Activated T-cell treated with anti-CD3 and anti-CD28 coated beads for 1 hour (primary cell): ENCODE results near the gene ARHGAP21.
A peak's percentile ranks its signal among the peaks of the same experiment; 100 is the strongest.
"Not testable (repeated sequence)": the region's sequence is repeated elsewhere in the genome, so short reads cannot be mapped to it uniquely, and the experiment has no call there.

Experiments
- DNase-seq: peaks from one replicate; pipeline ENCODE4 v3.0.0-alpha.2; 2020; ENCODE audit warnings: low read depth

The ARHGAP21 gene

DNA sequence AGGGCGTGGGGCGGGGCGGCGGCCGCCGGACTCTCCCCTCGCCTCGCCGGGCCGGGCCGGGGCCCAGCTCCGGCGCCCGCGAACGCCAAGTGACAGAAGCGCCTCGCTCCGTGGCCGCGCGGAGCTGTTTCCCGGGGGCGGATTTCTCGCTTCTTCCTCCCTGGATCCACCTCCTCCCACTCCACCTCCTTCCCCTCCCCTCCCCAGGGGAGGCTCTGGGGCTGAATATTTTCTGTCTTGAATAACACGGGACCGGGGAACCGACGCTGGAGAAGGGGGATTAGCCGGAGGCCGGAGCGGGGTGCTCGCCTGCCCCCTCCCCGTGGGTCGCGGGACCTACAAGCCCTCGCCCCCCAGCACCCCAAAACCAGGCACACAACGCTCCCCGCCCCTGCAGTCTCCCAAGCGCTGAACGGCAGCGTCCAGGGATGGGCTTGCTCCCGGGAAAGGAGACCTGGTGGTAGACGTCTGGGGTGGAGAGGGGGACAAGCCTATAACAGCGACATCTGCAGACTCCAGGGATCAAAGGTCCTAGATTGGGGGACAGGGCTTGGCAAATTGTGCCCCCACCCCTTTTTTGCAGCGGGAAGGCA, at the start of gene ARHGAP21:
ARHGAP21 (minus strand) TSS at position 100 of the 593 bp plus-strand sequence. CDS start 1,988 bp downstream, outside the sequence.
- DNase-seq = peak; percentile 26

DNA sequence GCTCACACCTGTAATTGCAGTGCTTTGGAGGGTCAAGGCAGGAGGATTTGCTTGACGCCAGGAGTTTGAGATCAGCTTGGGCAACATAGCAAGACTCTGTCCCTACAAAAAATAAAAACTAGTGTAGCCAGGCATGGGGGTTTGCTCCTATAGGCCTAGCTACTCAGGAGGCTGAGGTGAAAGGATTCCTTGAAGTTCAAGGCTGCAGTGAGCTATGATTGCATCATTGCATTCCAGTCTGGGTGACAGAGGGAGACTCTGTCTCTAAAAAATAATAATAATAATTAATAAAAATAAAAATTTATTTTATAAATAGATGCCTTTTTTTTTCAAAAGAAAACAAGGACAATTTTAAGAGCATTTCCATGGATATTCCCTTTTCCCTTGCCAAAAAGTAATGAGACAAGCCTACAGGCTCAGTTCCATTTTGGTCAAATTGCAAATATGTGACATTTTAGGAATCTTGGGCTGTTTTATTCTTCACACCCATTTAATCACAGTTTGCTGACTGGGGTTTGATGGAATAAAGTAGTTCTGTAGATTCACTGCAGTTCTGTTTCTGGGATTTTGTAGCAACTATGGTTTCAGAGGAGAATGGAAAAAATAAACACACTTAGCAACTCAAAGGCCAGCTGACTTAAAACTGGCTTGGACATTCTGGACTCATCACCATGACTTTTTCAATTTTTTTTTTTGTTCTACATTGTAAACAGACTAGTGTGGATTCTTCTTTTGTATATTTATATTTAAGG, 48.4 kb upstream of the ARHGAP21 start:
- DNase-seq = no peak

DNA sequence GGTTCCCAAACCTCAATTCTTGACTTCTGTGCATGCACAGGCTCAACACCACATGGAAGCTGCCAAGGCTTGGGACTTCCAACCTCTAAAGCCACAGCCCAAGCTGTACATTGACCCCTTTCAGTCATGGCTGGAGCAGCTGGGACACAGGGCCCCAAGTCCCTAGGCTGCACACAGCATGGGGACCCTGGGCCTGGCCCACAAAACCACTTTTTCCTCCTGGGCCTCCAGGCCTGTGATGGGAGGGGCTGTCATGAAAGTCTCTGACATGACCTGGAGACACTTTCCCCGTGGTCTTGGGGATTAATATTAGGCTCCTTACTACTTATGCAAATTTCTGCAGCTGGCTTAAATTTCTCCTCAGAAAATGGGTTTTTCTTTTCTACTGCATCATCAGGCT, 41.3 kb upstream of the ARHGAP21 start:
- not testable (repeated sequence) for DNase-seq

DNA sequence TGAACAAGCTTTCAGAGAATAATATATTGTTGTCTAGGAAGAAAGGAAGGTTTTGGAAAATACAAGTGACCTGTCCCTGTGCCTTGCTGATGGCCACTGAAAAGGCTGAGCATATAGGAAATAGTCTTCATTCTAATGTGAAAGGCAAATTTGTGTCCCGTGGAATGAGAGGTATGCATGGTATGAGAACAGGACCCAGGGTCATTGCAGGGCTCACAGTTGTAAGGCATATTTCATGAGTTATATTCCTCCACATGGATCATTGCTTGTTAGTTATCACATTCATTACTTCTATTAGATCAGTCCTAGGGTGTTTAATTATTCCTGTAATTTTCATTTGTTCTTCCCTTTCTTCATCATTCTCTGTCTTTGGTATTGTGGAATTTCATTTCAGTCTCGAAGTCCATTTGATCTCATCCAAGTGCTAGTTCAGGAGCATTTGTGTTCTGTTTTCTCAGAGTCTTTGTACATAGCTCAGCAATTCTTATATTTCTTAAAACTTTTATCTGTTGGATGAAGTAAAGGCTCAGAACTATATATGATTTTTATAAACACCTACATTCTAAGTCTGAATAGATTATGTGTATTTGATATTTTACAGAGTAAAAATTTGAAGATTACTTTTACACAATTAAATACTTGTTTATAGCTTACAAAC, 39.4 kb upstream of the ARHGAP21 start:
- no peak for DNase-seq

DNA sequence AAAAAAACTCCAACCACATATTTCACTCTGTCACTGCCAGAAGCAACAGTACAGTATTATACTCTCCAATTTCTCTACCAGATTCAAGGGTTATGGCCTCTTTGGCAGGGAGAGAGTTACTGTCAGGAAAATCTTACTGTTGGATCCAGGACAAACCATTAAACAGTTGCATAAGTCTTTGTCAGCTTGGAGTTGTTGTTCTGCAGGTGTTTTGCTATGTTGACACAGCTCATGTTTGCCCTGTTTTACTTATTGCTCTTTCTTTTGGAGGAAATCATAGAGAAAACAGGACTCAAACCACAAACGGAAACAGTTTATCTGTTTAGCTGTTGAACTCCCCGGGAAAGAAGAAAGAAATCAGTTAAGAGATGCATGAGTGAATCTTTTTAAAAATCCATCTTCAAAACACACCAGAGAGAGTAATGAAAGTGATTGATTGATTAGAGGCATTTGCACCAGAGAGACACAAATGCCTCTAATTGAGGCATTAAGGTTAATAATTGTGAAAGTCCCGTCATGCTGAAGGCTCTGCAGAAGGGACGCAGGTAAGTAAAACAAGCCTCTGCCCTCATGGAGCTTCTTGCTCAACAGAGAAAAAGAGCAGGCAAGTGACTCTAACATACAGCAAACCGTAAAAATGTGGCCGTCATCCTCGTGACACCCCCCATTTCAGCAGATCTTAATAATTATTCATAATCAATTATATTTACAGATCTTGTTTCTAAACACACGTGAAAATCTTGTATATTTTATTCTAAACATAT, 38.7 kb upstream of the ARHGAP21 start:
- DNase-seq = no peak

DNA sequence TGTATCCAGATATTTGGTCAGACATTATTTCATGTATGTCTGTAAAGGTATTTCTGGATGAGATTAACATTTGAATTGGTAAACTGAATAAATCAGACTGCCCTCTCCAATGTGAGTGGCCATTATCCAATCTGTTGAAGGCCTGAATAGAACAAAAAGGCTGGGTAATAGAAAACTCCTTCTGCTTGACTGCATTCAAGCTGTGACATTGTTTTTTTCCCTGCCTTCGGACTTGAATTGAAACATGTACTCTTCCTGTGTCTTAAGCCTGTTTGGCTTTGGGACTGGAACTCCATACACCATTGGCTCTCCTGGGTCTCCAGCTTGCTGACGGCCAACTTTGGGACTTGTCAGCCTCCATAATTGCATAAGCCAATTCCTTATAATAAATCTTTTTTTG, 36.0 kb upstream of the ARHGAP21 start:
- DNase-seq = no peak

DNA sequence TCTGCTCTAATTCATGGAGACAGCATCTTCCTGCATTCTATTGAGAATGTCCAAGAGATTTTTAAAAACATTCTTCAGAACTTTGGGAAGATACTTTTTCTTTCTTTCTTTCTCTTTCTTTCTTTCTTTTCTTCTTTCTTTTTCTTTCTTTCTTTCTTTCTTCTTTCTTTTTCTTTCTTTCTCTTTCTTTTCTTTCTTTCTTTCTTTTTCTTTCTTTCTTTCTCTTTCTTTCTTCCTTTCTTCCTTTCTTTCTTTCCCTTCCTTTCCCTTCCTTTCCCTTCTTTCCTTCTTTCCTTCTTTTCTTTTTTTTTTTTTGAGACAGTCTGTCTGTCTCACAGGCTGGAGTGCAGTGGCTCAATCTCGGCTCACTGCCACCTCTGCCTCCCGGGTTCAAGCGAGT, 34.6 kb upstream of the ARHGAP21 start:
- DNase-seq = not testable (repeated sequence)

DNA sequence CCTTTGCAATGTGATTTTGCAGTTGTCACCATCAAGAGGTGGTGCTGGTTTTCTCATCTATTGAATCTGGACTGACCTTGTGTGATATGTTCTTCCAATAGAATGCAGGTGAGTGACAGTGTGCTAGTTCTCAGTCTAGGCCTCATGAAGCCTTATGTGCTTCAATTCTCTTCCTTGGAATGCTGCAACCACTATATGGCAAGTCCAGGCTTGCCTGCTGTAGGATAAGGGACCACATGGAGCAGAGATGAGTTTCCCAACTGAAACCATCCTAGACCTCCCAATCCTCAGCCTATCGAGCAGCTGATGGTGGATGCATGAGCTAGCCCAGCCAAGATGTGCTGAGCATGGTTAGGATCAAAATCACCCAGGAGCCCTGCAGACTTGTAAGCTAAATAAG, 32.6 kb upstream of the ARHGAP21 start:
- no peak for DNase-seq

DNA sequence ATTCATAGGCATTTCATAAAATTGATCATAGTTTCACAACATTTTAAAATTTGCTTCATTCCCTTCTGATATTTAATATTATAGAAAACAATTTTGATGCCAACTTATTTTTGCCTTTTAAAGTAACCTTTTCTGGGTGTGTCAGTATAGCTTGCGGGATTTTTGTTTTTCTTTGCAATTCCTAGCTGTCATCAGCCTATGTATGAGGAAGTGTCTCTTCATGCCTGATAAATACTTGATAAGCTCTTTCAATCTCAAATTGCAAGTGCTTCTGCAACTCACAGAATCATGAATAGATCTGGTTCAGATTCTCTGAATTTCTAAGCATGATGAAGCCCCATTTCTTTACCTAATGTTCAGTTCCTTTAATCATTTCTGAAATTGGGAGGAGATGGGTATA, 28.0 kb upstream of the ARHGAP21 start:
- no peak for DNase-seq

DNA sequence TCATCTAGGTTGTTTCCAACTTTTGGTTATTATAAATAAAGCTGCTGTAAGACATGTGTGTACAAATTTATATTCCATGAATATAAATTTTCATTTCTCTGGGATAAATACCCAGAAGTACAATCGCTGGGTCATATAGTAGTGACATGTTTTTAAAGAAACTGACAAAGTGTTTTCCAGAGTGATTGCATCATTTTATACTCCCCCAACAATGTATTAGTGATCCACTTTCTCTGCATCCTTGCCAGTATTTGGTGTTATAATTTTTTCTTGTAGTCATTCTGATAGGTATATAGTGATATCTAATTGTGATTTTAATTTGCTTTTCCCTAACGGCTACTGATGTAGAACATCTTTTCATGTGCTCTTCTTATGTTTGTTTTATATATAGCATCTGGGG, 27.0 kb upstream of the ARHGAP21 start:
- no peak for DNase-seq

DNA sequence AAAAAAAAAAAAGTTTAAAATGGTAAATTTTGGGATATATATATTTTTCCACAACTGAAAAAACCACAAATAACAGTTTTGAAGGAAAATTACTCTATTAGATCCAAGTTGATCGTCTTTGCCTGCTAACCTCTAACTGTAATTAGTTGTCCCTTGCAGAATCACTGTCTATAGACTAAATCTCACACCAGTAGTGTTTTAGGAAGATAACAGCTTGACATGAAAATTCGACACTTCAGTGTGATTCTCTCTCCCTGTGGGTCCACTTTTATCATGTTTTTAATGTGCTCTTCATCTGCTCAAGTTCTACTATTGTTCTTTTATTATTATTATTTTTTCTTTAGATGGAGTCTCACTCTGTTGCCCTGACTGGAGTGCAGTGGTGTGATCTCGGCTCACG, 24.5 kb upstream of the ARHGAP21 start:
- DNase-seq = no peak

DNA sequence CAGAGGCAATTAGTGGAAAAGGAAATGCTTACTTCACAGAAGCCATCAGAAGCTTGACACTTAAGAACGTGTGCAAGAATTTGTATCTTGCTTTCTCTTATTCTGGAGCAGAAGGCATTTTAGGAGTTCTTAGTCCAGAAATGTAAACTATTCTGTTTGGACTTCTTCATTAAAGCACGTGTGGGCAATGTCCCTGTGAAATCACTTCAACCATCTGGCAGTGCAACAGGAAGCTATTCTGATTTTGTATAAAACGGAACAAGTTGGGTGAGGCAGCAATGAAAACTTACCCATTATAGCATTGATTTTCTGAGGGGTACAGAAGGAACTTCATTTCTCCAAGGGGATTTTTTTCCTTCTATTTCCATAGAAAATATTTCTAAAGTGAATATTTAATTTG, 21.3 kb upstream of the ARHGAP21 start:
- no peak for DNase-seq

DNA sequence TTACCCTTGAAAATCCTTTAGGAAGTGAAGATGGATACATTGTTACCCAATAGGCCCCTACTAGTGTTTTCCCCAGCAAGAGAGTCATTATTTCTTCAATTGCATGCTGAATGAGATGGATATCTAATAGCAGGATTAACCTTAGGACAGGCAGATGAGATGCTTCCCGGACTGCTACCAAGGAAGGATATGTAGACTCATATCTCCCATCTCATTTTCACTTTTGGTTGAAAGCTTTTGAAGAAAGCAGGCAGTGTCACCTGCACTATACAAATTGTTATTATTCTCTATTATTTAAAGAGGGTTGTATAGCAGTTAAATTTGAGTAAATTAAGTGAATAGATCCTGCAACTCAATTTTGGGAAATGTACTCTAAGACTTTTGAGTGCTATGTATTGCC, 17.0 kb upstream of the ARHGAP21 start:
- no peak for DNase-seq

DNA sequence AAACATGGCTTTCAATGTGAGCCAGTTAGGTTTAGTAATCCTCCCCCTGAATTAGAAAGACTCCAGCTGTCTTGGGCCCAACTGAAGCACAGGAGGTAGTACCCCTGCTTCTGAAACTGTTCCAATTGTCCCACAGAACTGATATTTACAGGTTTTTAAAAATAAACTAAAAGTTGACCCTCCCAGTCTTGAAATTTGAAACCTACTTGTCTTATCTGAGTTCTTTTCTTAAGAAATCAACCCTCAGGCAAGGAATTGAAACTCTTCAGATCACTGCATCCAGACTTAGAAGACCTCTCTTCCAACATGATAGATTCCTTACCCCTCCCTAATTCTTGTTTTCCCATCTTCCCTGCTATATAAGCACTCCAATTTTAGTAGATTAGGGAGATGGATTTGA, 13.3 kb upstream of the ARHGAP21 start:
- DNase-seq = no peak

DNA sequence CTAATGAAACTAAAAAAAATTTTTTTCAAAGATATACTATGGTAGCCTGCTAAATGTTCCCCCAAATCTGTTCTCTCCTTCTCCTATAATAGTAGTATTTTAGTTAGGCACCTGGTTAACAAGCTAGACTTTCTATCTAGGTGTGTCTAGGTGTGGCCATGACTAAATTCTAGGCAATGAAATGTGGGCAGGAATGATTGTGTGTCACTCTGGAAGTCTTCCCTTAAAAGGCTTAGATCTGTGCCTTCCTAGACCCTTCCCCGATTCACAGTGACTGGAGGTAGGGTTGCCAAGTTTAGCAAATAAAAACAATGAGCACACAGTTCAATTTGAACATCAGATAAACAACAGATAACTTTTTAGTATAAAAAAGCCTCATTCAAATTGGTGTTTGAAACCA, 8.3 kb upstream of the ARHGAP21 start:
- DNase-seq = no peak

DNA sequence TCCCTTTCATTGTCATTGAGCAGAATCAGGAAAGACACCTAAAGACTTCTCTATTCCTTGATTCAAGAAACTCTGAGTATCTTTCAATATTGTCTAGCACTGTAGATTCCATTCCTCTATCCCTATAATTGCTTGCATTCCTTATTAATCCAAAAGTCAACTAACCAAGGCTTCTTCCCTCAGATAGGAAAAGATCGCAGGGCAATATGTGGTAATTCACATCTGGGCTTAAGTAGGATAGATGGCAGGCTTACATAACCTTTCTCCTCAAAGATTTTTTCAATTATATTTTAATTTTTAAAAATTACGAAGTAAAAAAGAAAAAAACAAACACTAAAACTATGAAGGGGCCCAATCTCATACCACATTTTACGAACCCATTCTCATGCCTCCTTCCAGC, 7.1 kb upstream of the ARHGAP21 start:
- DNase-seq = no peak

DNA sequence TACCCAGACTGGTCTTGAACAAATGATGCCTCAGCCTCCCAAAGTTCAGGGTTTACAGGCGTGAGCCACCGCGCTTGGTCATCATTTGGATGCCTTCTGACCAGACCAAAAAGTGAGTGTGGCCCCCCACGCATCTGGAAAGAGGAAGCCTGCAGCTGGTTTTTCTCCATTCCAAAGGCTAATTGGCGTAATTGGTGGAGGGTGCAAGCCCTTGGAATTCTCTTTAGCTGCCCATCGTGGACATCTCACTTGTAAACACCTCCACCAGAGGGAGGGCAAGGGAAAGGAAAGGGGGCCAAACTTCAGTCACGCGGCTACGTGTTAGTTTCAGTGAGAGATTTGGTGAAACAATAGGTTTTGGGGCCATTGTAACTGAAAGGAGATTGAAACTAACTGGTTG, 4.1 kb upstream of the ARHGAP21 start:
- DNase-seq = no peak

DNA sequence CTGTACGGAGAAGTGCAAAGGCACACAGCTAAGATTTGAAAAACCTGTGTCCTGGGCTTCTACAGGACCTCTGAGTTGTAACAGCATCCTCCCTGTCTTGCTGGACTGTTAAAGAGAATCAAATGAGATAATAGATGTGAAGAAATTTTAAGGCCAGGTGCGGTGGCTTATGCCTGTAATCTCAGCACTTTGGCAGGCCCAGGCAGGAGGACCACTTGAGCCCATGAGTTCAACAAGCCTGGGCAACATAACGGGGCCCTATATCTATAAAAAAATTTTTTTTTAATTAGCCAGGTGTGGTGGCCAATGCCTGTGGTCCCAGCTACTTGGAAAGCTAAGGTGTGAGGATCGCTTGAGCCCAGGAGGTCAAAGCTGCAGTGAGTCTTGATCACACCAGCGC, 2.9 kb upstream of the ARHGAP21 start:
- no peak for DNase-seq

DNA sequence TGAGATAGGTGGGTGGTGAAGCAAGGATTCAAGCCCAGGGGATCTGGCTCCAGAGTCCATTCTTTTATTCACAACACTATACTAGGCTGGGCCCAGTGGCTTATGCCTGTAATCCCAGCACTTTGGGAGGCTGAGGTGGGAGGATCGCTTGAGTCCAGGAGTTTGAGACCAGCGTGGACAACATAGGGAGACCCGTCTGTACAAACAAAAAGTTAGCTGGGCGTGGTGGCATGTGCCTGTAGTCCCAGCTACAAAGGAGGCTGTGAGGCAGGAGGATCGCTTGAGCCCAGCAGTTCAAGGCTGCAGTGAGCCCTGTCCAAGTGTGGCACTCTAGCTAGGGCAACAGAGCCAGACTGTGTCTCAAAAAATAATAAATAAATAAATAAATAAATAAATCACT, 2.3 kb upstream of the ARHGAP21 start:
- not testable (repeated sequence) for DNase-seq

DNA sequence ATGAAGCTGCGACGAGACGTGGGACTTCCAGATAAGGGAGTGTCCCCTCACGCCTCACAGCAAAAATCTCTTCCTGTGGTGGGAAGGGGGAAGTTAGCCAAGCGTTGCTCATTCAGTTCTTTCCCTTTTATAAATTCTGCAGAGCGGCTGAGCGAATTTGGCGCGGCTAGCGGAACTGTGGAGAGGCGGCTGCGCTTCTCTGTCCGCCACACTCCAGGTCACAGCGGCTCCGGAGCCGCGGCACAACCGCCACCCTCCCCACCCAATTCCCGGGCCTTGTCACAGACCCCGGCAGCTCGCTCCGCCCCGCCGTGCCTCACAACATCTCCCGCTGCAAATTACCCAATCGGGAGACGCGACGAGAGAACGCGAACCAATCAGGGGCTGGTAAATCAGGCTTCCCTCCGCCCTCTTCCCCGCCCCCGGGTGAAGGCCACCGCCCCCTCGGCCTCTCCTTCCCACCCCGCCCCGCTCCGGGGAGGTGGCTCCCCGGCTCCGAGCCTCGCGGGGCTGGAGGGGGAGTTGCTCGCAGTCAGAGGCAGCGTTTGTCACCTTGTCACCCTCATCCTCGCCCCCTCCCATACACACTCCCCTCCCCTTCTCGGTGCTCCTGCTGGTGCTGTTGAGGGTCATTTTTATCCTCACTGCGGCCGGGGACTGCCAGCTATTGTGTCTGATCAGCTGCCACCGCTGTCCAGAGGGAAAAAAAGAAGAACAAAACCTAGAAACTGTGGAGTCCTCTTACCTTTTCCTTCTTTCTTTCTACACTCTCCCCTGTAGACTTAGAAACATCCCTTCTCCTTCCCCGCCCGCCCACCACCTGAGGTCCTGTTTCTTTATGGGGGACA, 918 bp upstream of the ARHGAP21 start:
- peak; percentile 94 for DNase-seq

DNA sequence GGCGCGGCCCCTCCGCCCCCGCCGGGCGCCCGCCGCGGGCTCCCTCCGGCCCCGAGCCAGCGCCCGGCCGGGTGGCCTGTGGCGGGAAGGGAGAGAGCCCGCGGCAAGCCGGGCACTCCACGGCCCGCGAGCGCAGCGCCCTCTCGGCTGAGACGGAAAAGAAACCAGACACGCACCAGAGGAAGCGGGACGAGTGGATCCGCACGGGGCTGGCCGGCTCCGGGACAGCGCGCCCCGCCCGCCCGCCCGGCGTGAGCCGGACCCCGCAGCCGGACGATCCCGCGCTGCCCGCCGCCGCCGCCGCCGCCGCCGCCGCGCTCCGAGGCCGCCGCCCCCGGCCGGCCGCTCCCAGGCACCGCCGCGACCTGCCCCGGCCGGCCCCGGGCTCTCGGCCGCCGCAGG, 300 bp downstream of the ARHGAP21 start:
- no peak for DNase-seq
